HepG2 (cell line): ENCODE data around the gene MYLK. TPM values are rescaled to one million over a fixed set of nuclear protein-coding genes. Genes with fewer than 3 reads are reported as not detected.
A peak's percentile ranks its signal among the peaks of the same experiment; 100 is the strongest.

Source experiments
- ARID4A ChIP-seq: sonication (generic); formaldehyde crosslinking; IDR thresholded peaks from 2 replicates; pipeline ENCODE4 v1.5.0; 2020; ENCODE audit warnings: mild to moderate bottlenecking, missing genetic modification reagents, borderline replicate concordance
- FIP1L1 ChIP-seq: fragments of 200-400 bp; formaldehyde crosslinking; IDR thresholded peaks from 2 replicates; pipeline ENCODE4 v1.6.1; 2018; ENCODE audit warnings: low read depth, mild to moderate bottlenecking, low read length, moderate library complexity, borderline replicate concordance; ENCODE audit not compliant: insufficient read depth
- GPN1 ChIP-seq: sonication (generic); formaldehyde crosslinking; IDR thresholded peaks from 2 replicates; pipeline ENCODE4 v1.5.1; 2020; ENCODE audit warnings: missing genetic modification reagents, borderline replicate concordance
- ISX ChIP-seq: sonication (generic); formaldehyde crosslinking; conservative IDR thresholded peaks from 2 replicates; pipeline ENCODE4 v1.5.0; 2020; ENCODE audit warnings: missing genetic modification reagents
- MIER3 ChIP-seq: IDR thresholded peaks from 2 replicates; pipeline ENCODE4 v1.6.1; 2016; ENCODE audit warnings: missing compliant biosample characterization, borderline replicate concordance
- POLR2AphosphoS2 ChIP-seq: IDR thresholded peaks from 2 replicates; pipeline ENCODE4 v1.6.1; 2011; ENCODE audit warnings: low read depth, low read length, improper control_type of control experiment
- SALL1 ChIP-seq: sonication (generic); formaldehyde crosslinking; IDR thresholded peaks from 2 replicates; pipeline ENCODE4 v1.8.0; 2022; ENCODE audit warnings: mild to moderate bottlenecking, missing genetic modification reagents
- TAF15 ChIP-seq: fragments of 200-400 bp; formaldehyde crosslinking; IDR thresholded peaks from one replicate; pipeline ENCODE4 v1.6.1; 2018; ENCODE audit warnings: mild to moderate bottlenecking, low read depth, low read length; ENCODE audit not compliant: poor library complexity, severe bottlenecking
- TBX2 ChIP-seq: sonication (generic); formaldehyde crosslinking; IDR thresholded peaks from 2 replicates; pipeline ENCODE4 v1.5.0; 2020; ENCODE audit warnings: missing genetic modification reagents, mild to moderate bottlenecking, borderline replicate concordance
- TCF7 ChIP-seq: sonication (generic); IDR thresholded peaks from 2 replicates; pipeline ENCODE4 v1.6.1; 2016; ENCODE audit warnings: antibody characterized with exemption, low read depth
- TOE1 ChIP-seq: sonication (generic); formaldehyde crosslinking; IDR thresholded peaks from 2 replicates; pipeline ENCODE4 v1.4.0; 2020; ENCODE audit warnings: mild to moderate bottlenecking, missing genetic modification reagents
- U2AF2 ChIP-seq: fragments of 200-400 bp; formaldehyde crosslinking; IDR thresholded peaks from 2 replicates; pipeline ENCODE4 v1.6.1; 2017; ENCODE audit warnings: low read depth, mild to moderate bottlenecking, low read length
- ZBTB3 ChIP-seq: sonication (generic); formaldehyde crosslinking; IDR thresholded peaks from 2 replicates; pipeline ENCODE4 v1.4.0; 2020; ENCODE audit warnings: low read depth, mild to moderate bottlenecking, moderate library complexity, missing genetic modification reagents, borderline replicate concordance
- ZNF205 ChIP-seq: IDR thresholded peaks from 2 replicates; pipeline ENCODE4 v1.6.1; 2018; ENCODE audit warnings: missing biosample characterization, missing genetic modification reagents
- ZNF543 ChIP-seq: sonication (generic); formaldehyde crosslinking; IDR thresholded peaks from 2 replicates; pipeline ENCODE4 v1.4.0; 2020; ENCODE audit warnings: mild to moderate bottlenecking, missing genetic modification reagents
- ZNF768 ChIP-seq: sonication (generic); formaldehyde crosslinking; IDR thresholded peaks from 2 replicates; pipeline ENCODE4 v1.4.0; 2020; ENCODE audit warnings: missing genetic modification reagents
- ZNF788 ChIP-seq: sonication (generic); formaldehyde crosslinking; IDR thresholded peaks from 2 replicates; pipeline ENCODE4 v1.5.0; 2020; ENCODE audit warnings: mild to moderate bottlenecking, missing genetic modification reagents, borderline replicate concordance
- polyA plus RNA-seq, 8 experiments: library from polyadenylated mRNA; depleted of rRNA in 3 of 8; stranded (reverse) in 7 of 8; unstranded in 1 of 8; fragments of >200 nt; fragmentation: Illumina TruSeq in 4 of 8; extraction: Trizol in 4 of 8; gene quantifications; 2 replicates each; pipeline versions ENCODE4 v1.2.1 to v1.2.3, GENCODE V29; 2011 to 2016; ENCODE audit warnings: low read depth in 4 of 8, missing spikeins in 1 of 8, mixed read lengths in 1 of 8; ENCODE audit not compliant: insufficient read depth in 1 of 8
- total RNA-seq, 5 experiments: library from RNA; depleted of rRNA; stranded (reverse); fragments of >200 nt; fragmentation: Illumina TruSeq; extraction: Trizol; gene quantifications; 2 replicates each; pipeline ENCODE4 v1.2.3, GENCODE V29; 2016; ENCODE audit warnings: low read depth in 1 of 5
- TF ChIP-seq, protein P1 (sequence below): sonication (generic); formaldehyde crosslinking; IDR thresholded peaks from 2 replicates; pipeline ENCODE4 v1.4.0; 2020; ENCODE audit warnings: mild to moderate bottlenecking, low read depth, missing genetic modification reagents

The MYLK gene
- total and polyA plus RNA-seq, 2 of the 13 experiments (the other 11 are each of a cell fraction or from before 2014, with no cell fraction given) = 10.6 to 34.9 TPM

DNA sequence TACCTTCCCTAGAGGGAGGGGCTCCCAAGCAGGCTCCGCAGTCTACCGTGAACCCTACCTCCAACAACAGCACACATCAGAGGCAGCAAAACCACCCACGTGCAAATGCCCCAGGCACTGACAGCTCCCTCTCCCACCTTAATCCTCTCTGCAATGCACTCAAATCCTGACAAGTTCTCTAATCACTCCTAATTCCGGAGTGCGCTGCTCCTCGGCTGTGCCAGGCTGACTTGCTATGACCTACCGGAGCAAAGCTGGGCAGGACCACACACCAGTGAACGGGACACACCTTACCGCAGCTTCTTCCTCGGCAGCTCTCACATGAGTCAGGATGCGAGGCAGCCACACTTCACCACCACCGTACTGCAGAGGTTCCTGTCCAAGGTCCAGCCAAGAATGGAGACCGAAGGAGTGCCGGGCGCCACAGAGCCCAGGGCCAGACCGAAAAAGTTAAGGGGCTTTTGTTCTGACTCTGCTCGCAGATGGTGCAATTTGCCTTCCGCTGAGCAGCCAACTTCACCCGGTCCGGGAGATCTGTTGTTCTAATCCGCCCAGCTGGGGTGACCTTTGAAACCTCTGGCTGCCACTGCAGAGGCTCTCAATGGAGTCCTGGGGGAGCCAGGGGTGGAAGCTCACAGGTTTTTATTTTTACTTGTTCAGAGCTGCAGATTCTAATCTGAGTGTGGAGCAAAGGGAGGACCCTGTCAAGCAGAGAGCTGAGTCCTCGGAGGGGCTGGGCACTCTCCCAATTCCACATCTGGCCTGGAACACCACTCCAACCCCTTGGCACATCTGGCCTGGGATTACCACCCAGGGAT lies 84.4 kb downstream of the MYLK start (continued):
- peak; percentile 85 for TF ChIP-seq ARID4A
- TF ChIP-seq TOE1 (CRISPR knock-in tag) = no peak
- TF ChIP-seq SALL1 (CRISPR knock-in tag) = peak; percentile 67
- TF ChIP-seq TBX2 = peak; percentile 74; the same call in 1 of the 2 replicates
- TF ChIP-seq FIP1L1 = 0 out of 2 replicates have a peak, but pooled peaks have one; percentile 37
- TF ChIP-seq U2AF2 = no peak
- TF ChIP-seq MIER3 (CRISPR knock-in tag) = peak; percentile 41; the same call in 1 of the 2 replicates
- TF ChIP-seq ZNF788 (CRISPR knock-in tag) = no peak
- no peak for TF ChIP-seq TAF15
- no peak for TF ChIP-seq ZNF205 (CRISPR knock-in tag)
- no peak for TF ChIP-seq TCF7
- no peak for TF ChIP-seq ZBTB3 (CRISPR knock-in tag)
- TF ChIP-seq ZNF543 (CRISPR knock-in tag) = peak; percentile 69; the same call in 1 of the 2 replicates
- TF ChIP-seq GPN1 (CRISPR knock-in tag) = no peak
- 0 out of 2 replicates have a peak, but pooled peaks have one; percentile 36 for TF ChIP-seq ISX
- TF ChIP-seq, protein P1, sequence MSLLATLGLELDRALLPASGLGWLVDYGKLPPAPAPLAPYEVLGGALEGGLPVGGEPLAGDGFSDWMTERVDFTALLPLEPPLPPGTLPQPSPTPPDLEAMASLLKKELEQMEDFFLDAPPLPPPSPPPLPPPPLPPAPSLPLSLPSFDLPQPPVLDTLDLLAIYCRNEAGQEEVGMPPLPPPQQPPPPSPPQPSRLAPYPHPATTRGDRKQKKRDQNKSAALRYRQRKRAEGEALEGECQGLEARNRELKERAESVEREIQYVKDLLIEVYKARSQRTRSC = 0 out of 2 replicates have a peak, but pooled peaks have one; percentile 27
- TF ChIP-seq POLR2AphosphoS2 = no peak
- peak; percentile 19; the same call in 1 of the 2 replicates for TF ChIP-seq ZNF768 (CRISPR knock-in tag)
